Karpas-422 (cell line): ENCODE data around the gene JAGN1. TPM values are rescaled to one million over a fixed set of nuclear protein-coding genes. Genes with fewer than 3 reads are reported as not detected.
"Not testable (repeated sequence)": the region's sequence is repeated elsewhere in the genome, so short reads cannot be mapped to it uniquely, and the experiment has no call there.

Source experiments
- DNase-seq: peaks from one replicate; pipeline ENCODE4 v3.0.0-alpha.2; 2015
- H2AFZ ChIP-seq: fragments of 200-600 bp; sonication (generic); 2 replicates; pipeline ENCODE4 v1.6.1; 2014; ENCODE audit warnings: antibody characterized with exemption, low read length, mixed read lengths
- H3K27ac ChIP-seq: fragments of 200-600 bp; sonication (generic); 2 replicates; pipeline ENCODE4 v1.5.1; 2014; ENCODE audit warnings: mild to moderate bottlenecking, low read length, moderate library complexity
- H3K27me3 ChIP-seq: fragments of 200-600 bp; sonication (generic); 2 replicates; pipeline ENCODE4 v1.6.1; 2014; ENCODE audit warnings: low read length, mixed read lengths
- H3K36me3 ChIP-seq: fragments of 200-600 bp; sonication (generic); 2 replicates; pipeline ENCODE4 v1.6.1; 2014; ENCODE audit warnings: low read length, mixed read lengths; ENCODE audit not compliant: insufficient read depth
- H3K4me1 ChIP-seq: fragments of 200-600 bp; sonication (generic); 2 replicates; pipeline ENCODE4 v1.6.1; 2014; ENCODE audit warnings: mild to moderate bottlenecking, low read length, mixed read lengths
- H3K4me2 ChIP-seq: fragments of 200-600 bp; sonication (generic); 2 replicates; pipeline ENCODE4 v1.6.1; 2014; ENCODE audit warnings: low read length, low read depth, mild to moderate bottlenecking; ENCODE audit not compliant: poor library complexity, severe bottlenecking
- H3K4me3 ChIP-seq: fragments of 200-600 bp; sonication (generic); 2 replicates; pipeline ENCODE4 v1.5.1; 2014; ENCODE audit warnings: mild to moderate bottlenecking, antibody characterized with exemption, low read length, mixed read lengths
- H3K79me2 ChIP-seq: fragments of 200-600 bp; sonication (generic); 2 replicates; pipeline ENCODE4 v1.6.1; 2014; ENCODE audit warnings: mild to moderate bottlenecking, low read length, mixed read lengths
- H3K9ac ChIP-seq: fragments of 200-600 bp; sonication (generic); 2 replicates; pipeline ENCODE4 v1.6.0; 2014; ENCODE audit warnings: low read length
- H3K9me2 ChIP-seq: fragments of 200-600 bp; sonication (generic), shearing (Covaris generic); replicated peaks from 2 replicates; pipeline ENCODE4 v1.6.0; 2014; ENCODE audit warnings: mild to moderate bottlenecking, low read length, moderate library complexity; ENCODE audit not compliant: insufficient read depth
- H3K9me3 ChIP-seq: fragments of 300-700, 200-600 bp; sonication (generic); 2 replicates; pipeline ENCODE4 v1.6.1; 2014; ENCODE audit warnings: low read length, mixed read lengths
- H4K20me1 ChIP-seq: fragments of 200-600 bp; sonication (generic); 2 replicates; pipeline ENCODE4 v1.6.1; 2014; ENCODE audit warnings: mild to moderate bottlenecking, antibody characterized with exemption, low read length, low read depth; ENCODE audit not compliant: insufficient read depth
- total RNA-seq: library from RNA; depleted of rRNA; stranded (reverse); fragments of >200 nt; shearing (Covaris generic); gene quantifications from 2 replicates; pipeline ENCODE4 v1.2.3, GENCODE V29; 2014; ENCODE audit warnings: low replicate concordance

Gene JAGN1
- total RNA-seq, 1 experiment from 2014 or later = 39.2 TPM

GRCh38 chr3:9851926-9852325 is 38.5 kb upstream of the JAGN1 start:
- H3K4me2 ChIP-seq, H3K4me1 ChIP-seq, H3K27ac ChIP-seq, H2AFZ ChIP-seq, DNase-seq, H3K9me3 ChIP-seq, H3K27me3 ChIP-seq, H3K9ac ChIP-seq, H3K9me2 ChIP-seq, H4K20me1 ChIP-seq, H3K4me3 ChIP-seq, H3K36me3 ChIP-seq, H3K79me2 ChIP-seq: not testable (repeated sequence)

GRCh38 chr3:9852528-9852927 is 37.9 kb upstream of the JAGN1 start:
- H3K4me2 ChIP-seq = no peak overlapping the region

GRCh38 chr3:9854291-9854940 is 36.0 kb upstream of the JAGN1 start:
- H3K27ac ChIP-seq, H3K4me3 ChIP-seq, H3K27me3 ChIP-seq, H3K79me2 ChIP-seq, H3K4me2 ChIP-seq, H3K9me3 ChIP-seq, H2AFZ ChIP-seq, DNase-seq, H3K36me3 ChIP-seq, H3K9ac ChIP-seq, H4K20me1 ChIP-seq, H3K4me1 ChIP-seq, H3K9me2 ChIP-seq: not testable (repeated sequence)

More at GRCh38 chr3:9852528-9852927, 37.9 kb upstream of the JAGN1 start:
- no peaks in the 10 kb centered on the region for H3K27me3 ChIP-seq
- H3K36me3 ChIP-seq = no peaks in the 10 kb centered on the region
- DNase-seq = no peak
- no peaks in the 10 kb centered on the region for H3K9me3 ChIP-seq
- H3K4me3 ChIP-seq = no peak overlapping the region
- no peak overlapping the region for H3K27ac ChIP-seq
- H3K9ac ChIP-seq = no peak overlapping the region
- no peaks in the 10 kb centered on the region for H3K79me2 ChIP-seq
- H3K9me2 ChIP-seq = no peaks in the 10 kb centered on the region
- H4K20me1 ChIP-seq = no peaks in the 10 kb centered on the region
- H3K4me1 ChIP-seq = no peaks in the 10 kb centered on the region
- no peak overlapping the region for H2AFZ ChIP-seq

- Histone ChIP-seq H3K27me3 (no peaks in the 10 kb centered on the region), H2AFZ (no peak overlapping the region), H3K79me2 (no peaks in the 10 kb centered on the region), H3K27ac (no peak overlapping the region), H3K9me3 (no peaks in the 10 kb centered on the region), H3K4me3 (no peak overlapping the region), H3K4me2 (no peak overlapping the region), H3K9ac (no peak overlapping the region), H3K9me2 (no peaks in the 10 kb centered on the region), H4K20me1 (no peaks in the 10 kb centered on the region), H3K36me3 (no peaks in the 10 kb centered on the region), H3K4me1 (no peaks in the 10 kb centered on the region)
- DNase-seq = no peak
Observed at GRCh38 chr3:9855594-9855993, 34.8 kb upstream of the JAGN1 start.

GRCh38 chr3:9859530-9860025 is 30.8 kb upstream of the JAGN1 start:
- Histone ChIP-seq H4K20me1 (no peaks in the 10 kb centered on the region), H3K27me3 (no peaks in the 10 kb centered on the region), H3K4me3 (no peak overlapping the region), H3K79me2 (no peaks in the 10 kb centered on the region), H3K27ac (no peak overlapping the region), H3K9ac (no peak overlapping the region), H3K9me2 (no peaks in the 10 kb centered on the region), H3K4me2 (no peak overlapping the region), H3K9me3 (no peaks in the 10 kb centered on the region), H3K4me1 (no peaks in the 10 kb centered on the region), H2AFZ (no peak overlapping the region), H3K36me3 (no peaks in the 10 kb centered on the region)
- no peak for DNase-seq

GRCh38 chr3:9861201-9861600 is 29.2 kb upstream of the JAGN1 start:
- Histone ChIP-seq H3K4me2 (no peak overlapping the region), H4K20me1 (no peaks in the 10 kb centered on the region), H3K9ac (no peak overlapping the region), H2AFZ (no peak overlapping the region), H3K9me2 (no peaks in the 10 kb centered on the region), H3K9me3 (no peaks in the 10 kb centered on the region), H3K4me1 (no peaks in the 10 kb centered on the region), H3K36me3 (no peaks in the 10 kb centered on the region), H3K79me2 (no peaks in the 10 kb centered on the region), H3K4me3 (no peak overlapping the region), H3K27me3 (no peaks in the 10 kb centered on the region), H3K27ac (no peak overlapping the region)
- DNase-seq = no peak

GRCh38 chr3:9861626-9862130 is 28.7 kb upstream of the JAGN1 start:
- Histone ChIP-seq H3K4me3 (no peak overlapping the region), H3K9me3 (no peaks in the 10 kb centered on the region), H3K27ac (no peak overlapping the region), H4K20me1 (no peaks in the 10 kb centered on the region), H2AFZ (no peak overlapping the region), H3K79me2 (no peaks in the 10 kb centered on the region), H3K27me3 (no peaks in the 10 kb centered on the region), H3K4me1 (no peaks in the 10 kb centered on the region), H3K36me3 (no peaks in the 10 kb centered on the region), H3K9ac (no peak overlapping the region), H3K4me2 (no peak overlapping the region), H3K9me2 (no peaks in the 10 kb centered on the region)
- DNase-seq = no peak

GRCh38 chr3:9862391-9863057 is 27.9 kb upstream of the JAGN1 start:
- Histone ChIP-seq H3K4me1 (no peaks in the 10 kb centered on the region), H3K4me3 (no peak overlapping the region), H3K36me3 (no peaks in the 10 kb centered on the region), H3K9ac (no peak overlapping the region), H2AFZ (no peak overlapping the region), H3K9me2 (no peaks in the 10 kb centered on the region), H3K79me2 (no peaks in the 10 kb centered on the region), H3K27ac (no peak overlapping the region), H3K9me3 (no peaks in the 10 kb centered on the region), H3K4me2 (no peak overlapping the region), H4K20me1 (no peaks in the 10 kb centered on the region), H3K27me3 (no peaks in the 10 kb centered on the region)
- DNase-seq = no peak
